ENCODE results near the gene CTSD. TPM values are rescaled to one million over a fixed set of nuclear protein-coding genes. Genes with fewer than 3 reads are reported as not detected.

The CTSD gene
- polyA plus RNA-seq, 1 of the 3 experiments (the other 2 are of a cell fraction) = 187 TPM

DNA sequence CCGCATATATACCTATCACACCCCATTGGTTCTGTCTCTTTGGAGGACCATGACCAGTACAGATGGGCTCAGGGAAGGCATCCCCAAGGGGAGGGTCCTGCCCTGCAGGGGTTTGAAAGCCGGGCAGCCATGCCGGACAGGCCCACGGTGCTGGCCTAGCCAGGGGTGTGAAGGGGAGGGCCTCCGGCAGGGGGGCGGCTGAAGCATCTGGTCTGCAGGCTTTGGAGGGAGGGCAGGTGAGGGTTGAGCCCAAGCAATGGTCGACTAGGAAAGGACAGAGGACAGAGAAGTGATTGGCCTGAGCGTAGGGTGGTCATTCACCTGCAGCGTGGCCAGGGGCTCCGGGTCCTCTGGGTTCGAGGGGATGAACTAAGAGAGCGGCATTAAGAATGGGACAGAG is 11.2 kb upstream of the CTSD start (continued):
- TF ChIP-seq, protein P1, sequence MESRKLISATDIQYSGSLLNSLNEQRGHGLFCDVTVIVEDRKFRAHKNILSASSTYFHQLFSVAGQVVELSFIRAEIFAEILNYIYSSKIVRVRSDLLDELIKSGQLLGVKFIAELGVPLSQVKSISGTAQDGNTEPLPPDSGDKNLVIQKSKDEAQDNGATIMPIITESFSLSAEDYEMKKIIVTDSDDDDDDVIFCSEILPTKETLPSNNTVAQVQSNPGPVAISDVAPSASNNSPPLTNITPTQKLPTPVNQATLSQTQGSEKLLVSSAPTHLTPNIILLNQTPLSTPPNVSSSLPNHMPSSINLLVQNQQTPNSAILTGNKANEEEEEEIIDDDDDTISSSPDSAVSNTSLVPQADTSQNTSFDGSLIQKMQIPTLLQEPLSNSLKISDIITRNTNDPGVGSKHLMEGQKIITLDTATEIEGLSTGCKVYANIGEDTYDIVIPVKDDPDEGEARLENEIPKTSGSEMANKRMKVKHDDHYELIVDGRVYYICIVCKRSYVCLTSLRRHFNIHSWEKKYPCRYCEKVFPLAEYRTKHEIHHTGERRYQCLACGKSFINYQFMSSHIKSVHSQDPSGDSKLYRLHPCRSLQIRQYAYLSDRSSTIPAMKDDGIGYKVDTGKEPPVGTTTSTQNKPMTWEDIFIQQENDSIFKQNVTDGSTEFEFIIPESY (IDR thresholded peaks at IDR 0.05; ENCODE audit: borderline replicate concordance, low read depth) = no peak
- TF ChIP-seq YY1 (IDR thresholded peaks at IDR 0.05; ENCODE audit: low read depth) = no peak
- TF ChIP-seq, protein P2, sequence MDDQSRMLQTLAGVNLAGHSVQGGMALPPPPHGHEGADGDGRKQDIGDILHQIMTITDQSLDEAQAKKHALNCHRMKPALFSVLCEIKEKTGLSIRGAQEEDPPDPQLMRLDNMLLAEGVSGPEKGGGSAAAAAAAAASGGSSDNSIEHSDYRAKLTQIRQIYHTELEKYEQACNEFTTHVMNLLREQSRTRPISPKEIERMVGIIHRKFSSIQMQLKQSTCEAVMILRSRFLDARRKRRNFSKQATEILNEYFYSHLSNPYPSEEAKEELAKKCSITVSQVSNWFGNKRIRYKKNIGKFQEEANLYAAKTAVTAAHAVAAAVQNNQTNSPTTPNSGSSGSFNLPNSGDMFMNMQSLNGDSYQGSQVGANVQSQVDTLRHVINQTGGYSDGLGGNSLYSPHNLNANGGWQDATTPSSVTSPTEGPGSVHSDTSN (IDR thresholded peaks at IDR 0.05) = no peak
- TF ChIP-seq JUND (IDR thresholded peaks at IDR 0.05) = no peak
- no peak for TF ChIP-seq SIN3A (IDR thresholded peaks at IDR 0.05; ENCODE audit: borderline replicate concordance, low read depth, low read length)
- TF ChIP-seq, protein P3, sequence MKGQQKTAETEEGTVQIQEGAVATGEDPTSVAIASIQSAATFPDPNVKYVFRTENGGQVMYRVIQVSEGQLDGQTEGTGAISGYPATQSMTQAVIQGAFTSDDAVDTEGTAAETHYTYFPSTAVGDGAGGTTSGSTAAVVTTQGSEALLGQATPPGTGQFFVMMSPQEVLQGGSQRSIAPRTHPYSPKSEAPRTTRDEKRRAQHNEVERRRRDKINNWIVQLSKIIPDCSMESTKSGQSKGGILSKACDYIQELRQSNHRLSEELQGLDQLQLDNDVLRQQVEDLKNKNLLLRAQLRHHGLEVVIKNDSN (IDR thresholded peaks at IDR 0.05; ENCODE audit: borderline replicate concordance, low read depth) = no peak
- no peak for TF ChIP-seq NFIC (IDR thresholded peaks at IDR 0.05; ENCODE audit: borderline replicate concordance)
- TF ChIP-seq NRF1 (IDR thresholded peaks at IDR 0.05; ENCODE audit: low read depth, low read length) = no peak
- TF ChIP-seq TCF12 (IDR thresholded peaks at IDR 0.05) = no peak

DNA sequence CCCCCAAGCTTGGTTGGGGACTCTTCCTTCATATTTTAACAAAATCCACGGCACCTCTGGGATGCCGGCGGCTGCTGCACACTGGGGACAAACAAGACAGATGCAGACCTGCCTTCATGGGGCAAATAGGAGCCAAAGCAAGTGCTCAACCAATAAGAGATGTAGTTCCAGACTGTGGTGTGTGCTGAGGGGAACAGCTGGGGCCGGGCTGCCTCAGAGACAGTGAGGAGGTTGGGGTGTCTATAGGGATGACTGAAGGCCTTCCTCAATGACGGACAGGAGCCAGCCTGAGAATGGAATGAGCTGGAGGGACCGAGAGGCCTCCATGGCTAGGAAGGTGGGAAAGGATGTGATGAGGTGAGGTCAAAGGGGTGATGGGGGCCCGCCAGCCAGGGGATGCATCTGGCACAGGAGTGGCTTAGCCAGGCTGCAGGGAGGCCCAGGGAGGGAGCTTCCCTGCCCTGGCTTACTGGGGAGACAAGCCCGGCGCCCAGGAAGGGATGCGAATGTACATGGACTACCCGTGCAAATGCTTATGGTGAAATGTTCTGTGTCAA is 10.3 kb upstream of the CTSD start:
- POLR2A ChIA-PET = interaction anchor here (0.7 to 1.6 kb wide), 2 partner anchors 10 to 11 kb away, joined by 3 to 4 read pairs; partner anchors contain the start of gene CTSD
- 94% methylated on average over 11 of the region's 11 CpGs for WGBS (ENCODE audit: low lambda C conversion rate)
- Histone ChIP-seq H3K9me3 (no peaks in the 10 kb centered on the region), H3K36me3 (replicated peaks in 1 of 2; ENCODE audit: control insufficient read depth in 1 of 2, insufficient read depth in 2 of 2, low read length in 1 of 2) (no peaks in the 10 kb centered on the region), H3F3A (replicated peaks; ENCODE audit: insufficient read depth) (no peaks in the 10 kb centered on the region), H3K4me2 (no peak overlapping the region), H3K9me2 (no peaks in the 10 kb centered on the region), H2AFZ (ENCODE audit: low read depth) (no peak overlapping the region), H3K9ac (no peak overlapping the region), H4K20me1 (ENCODE audit: insufficient read depth) (no peaks in the 10 kb centered on the region), H3K79me2 (ENCODE audit: insufficient read depth) (no peaks in the 10 kb centered on the region), H3K4me3 (ENCODE audit: low read depth in 2 of 2, low read length in 1 of 2) (no peak overlapping the region), H3K27ac (ENCODE audit: low read depth in 2 of 2, low read length in 1 of 2) (no peak overlapping the region), H3K4me1 (ENCODE audit: control insufficient read depth in 1 of 2, insufficient read depth in 2 of 2, low read depth in 1 of 2, low read length in 1 of 2) (peaks cover 4 to 12% of the 10 kb centered on the region in 2 experiments; a peak in 2 of 4 replicates), H3K27me3 (ENCODE audit: insufficient read depth) (no peaks in the 10 kb centered on the region)
- DNase-seq = no peak
- CTCF ChIA-PET = interaction anchor here (1.2 to 2.4 kb wide), 4 partner anchors 9 to 80 kb away, joined by 6 to 16 read pairs (median 8); partner anchors contain the start of gene CTSD
- TF ChIP-seq, protein P3 (IDR thresholded peaks at IDR 0.05; ENCODE audit: borderline replicate concordance, low read depth) = no peak
- no peak for TF ChIP-seq MEF2A (IDR thresholded peaks at IDR 0.05; ENCODE audit: borderline replicate concordance, low read depth)
- no peak for TF ChIP-seq JUND (IDR thresholded peaks at IDR 0.05)
- TF ChIP-seq EP300 (IDR thresholded peaks at IDR 0.05; ENCODE audit: borderline replicate concordance in 1 of 2, low read depth in 1 of 2, low read length in 1 of 2) = no peak
- no peak for TF ChIP-seq FOXM1 (IDR thresholded peaks at IDR 0.05; ENCODE audit: low read depth)
- TF ChIP-seq POLR2AphosphoS5 (IDR thresholded peaks at IDR 0.05; ENCODE audit: low read depth, low read length) = no peak
- TF ChIP-seq ELF1 (IDR thresholded peaks at IDR 0.05) = no peak
- no peak for TF ChIP-seq GATA2 (CRISPR knock-in tag; IDR thresholded peaks at IDR 0.05)
- TF ChIP-seq RAD21 (IDR thresholded peaks at IDR 0.05; ENCODE audit: low read length) = no peak
- no peak for TF ChIP-seq NRF1 (IDR thresholded peaks at IDR 0.05; ENCODE audit: low read depth, low read length)
- no peak for TF ChIP-seq MXI1 (IDR thresholded peaks at IDR 0.05; ENCODE audit: low read depth, low read length)
- no peak for TF ChIP-seq RCOR1 (IDR thresholded peaks at IDR 0.05; ENCODE audit: low read length)
- no peak for TF ChIP-seq FOXJ3 (CRISPR knock-in tag; IDR thresholded peaks at IDR 0.05)
- TF ChIP-seq RXRA (IDR thresholded peaks at IDR 0.05; ENCODE audit: borderline replicate concordance, low read depth) = no peak
- no peak for TF ChIP-seq CHD2 (IDR thresholded peaks at IDR 0.05; ENCODE audit: low read length, partially characterized antibody)
- no peak for TF ChIP-seq TAF1 (IDR thresholded peaks at IDR 0.05; ENCODE audit: borderline replicate concordance, low read depth, low read length)
- no peak for TF ChIP-seq TCF12 (IDR thresholded peaks at IDR 0.05)
- TF ChIP-seq RFX5 (IDR thresholded peaks at IDR 0.05; ENCODE audit: low read length) = no peak
- TF ChIP-seq, protein P4, sequence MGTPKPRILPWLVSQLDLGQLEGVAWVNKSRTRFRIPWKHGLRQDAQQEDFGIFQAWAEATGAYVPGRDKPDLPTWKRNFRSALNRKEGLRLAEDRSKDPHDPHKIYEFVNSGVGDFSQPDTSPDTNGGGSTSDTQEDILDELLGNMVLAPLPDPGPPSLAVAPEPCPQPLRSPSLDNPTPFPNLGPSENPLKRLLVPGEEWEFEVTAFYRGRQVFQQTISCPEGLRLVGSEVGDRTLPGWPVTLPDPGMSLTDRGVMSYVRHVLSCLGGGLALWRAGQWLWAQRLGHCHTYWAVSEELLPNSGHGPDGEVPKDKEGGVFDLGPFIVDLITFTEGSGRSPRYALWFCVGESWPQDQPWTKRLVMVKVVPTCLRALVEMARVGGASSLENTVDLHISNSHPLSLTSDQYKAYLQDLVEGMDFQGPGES (IDR thresholded peaks at IDR 0.05; ENCODE audit: low read depth, low read length) = no peak
